Measurements from ENCODE around the gene POLA1. TPM values are rescaled to one million over a fixed set of nuclear protein-coding genes. Genes with fewer than 3 reads are reported as not detected.

The POLA1 gene
- total and polyA plus RNA-seq, 11 donors: 1.9 to 8.1 (median 6.5) TPM

- Histone ChIP-seq H3K27me3 (peaks cover 0 to 3% (median 0%) of the 10 kb centered on the region in 9 donors), H3K36me3 (no peaks in the 10 kb centered on the region), H3K4me3 (no peak overlapping the region), H3K4me1 (no peaks in the 10 kb centered on the region), H3K27ac (no peak overlapping the region), H3K9me3 (no peaks in the 10 kb centered on the region)
- DNase-seq: no peak
- intact Hi-C loops (cut with DNase I): no loop called here
- no peak for ATAC-seq
- no peak for TF ChIP-seq POLR2A (IDR thresholded peaks at IDR 0.05)
- TF ChIP-seq, protein P1, sequence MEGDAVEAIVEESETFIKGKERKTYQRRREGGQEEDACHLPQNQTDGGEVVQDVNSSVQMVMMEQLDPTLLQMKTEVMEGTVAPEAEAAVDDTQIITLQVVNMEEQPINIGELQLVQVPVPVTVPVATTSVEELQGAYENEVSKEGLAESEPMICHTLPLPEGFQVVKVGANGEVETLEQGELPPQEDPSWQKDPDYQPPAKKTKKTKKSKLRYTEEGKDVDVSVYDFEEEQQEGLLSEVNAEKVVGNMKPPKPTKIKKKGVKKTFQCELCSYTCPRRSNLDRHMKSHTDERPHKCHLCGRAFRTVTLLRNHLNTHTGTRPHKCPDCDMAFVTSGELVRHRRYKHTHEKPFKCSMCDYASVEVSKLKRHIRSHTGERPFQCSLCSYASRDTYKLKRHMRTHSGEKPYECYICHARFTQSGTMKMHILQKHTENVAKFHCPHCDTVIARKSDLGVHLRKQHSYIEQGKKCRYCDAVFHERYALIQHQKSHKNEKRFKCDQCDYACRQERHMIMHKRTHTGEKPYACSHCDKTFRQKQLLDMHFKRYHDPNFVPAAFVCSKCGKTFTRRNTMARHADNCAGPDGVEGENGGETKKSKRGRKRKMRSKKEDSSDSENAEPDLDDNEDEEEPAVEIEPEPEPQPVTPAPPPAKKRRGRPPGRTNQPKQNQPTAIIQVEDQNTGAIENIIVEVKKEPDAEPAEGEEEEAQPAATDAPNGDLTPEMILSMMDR (IDR thresholded peaks at IDR 0.05): no peak
- WGBS, 4 donors: 70 to 97% (median 86%) methylated on average over 4 of the region's 4 CpGs
Measured at GRCh38 chrX:24987731-24988130, 294.0 kb downstream of the POLA1 start.

DNA sequence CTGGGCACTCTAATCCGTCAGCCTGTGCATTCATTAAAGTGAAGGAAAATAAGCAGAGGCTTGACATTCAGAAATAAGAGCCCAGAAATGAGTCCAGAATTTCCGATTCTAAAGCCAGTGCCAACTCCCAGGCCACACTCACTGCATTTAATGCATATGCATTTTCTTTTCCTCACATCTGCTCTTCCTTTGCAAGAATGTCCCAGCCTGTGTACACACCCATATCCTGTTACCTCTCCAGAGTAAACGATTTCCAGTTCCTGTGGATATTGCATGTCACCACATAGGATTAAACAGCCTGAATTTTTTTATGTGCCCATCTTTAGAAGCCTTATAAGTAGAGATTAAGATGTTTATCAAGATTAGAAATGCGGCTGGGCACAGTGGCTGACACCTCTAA, 294.6 kb downstream of the POLA1 start:
- TF ChIP-seq, protein P1 (IDR thresholded peaks at IDR 0.05): no peak
- no peak for TF ChIP-seq POLR2A (IDR thresholded peaks at IDR 0.05)
- no peak for DNase-seq
- H3K4me1 ChIP-seq: no peaks in the 10 kb centered on the region
- H3K9me3 ChIP-seq: no peaks in the 10 kb centered on the region
- H3K36me3 ChIP-seq: no peaks in the 10 kb centered on the region
- ATAC-seq: no peak
- intact Hi-C loops (cut with DNase I): no loop called here
- H3K27me3 ChIP-seq: peaks cover 0 to 8% (median 0%) of the 10 kb centered on the region in 9 donors
- 67 to 82% (median 72%) methylated on average over 4 of the region's 4 CpGs for WGBS, 4 donors
- H3K4me3 ChIP-seq: no peak overlapping the region
- H3K27ac ChIP-seq: no peak overlapping the region

- intact Hi-C loops (cut with DNase I): no loop called here
- WGBS, 4 donors: 62 to 89% (median 76%) methylated on average over 8 of the region's 8 CpGs
- no peak overlapping the region for H3K4me3 ChIP-seq
Measured at GRCh38 chrX:24990535-24990934, 296.8 kb downstream of the POLA1 start.

GRCh38 chrX:24993879-24994278, 300.2 kb downstream of the POLA1 start:
- Histone ChIP-seq H3K9me3 (no peaks in the 10 kb centered on the region), H3K27me3 (peaks cover 0 to 20% (median 0%) of the 10 kb centered on the region in 9 donors), H3K4me1 (no peaks in the 10 kb centered on the region), H3K27ac (no peak overlapping the region), H3K36me3 (peaks cover 0 to 5% (median 0%) of the 10 kb centered on the region in 9 donors), H3K4me3 (no peak overlapping the region)
- ATAC-seq (no peak), DNase-seq (no peak)
- TF ChIP-seq, protein P1 (IDR thresholded peaks at IDR 0.05): no peak
- no peak for TF ChIP-seq POLR2A (IDR thresholded peaks at IDR 0.05)
- intact Hi-C loops (cut with DNase I): no loop called here
- 58 to 84% (median 76%) methylated on average over 8 of the region's 8 CpGs for WGBS, 4 donors

More at GRCh38 chrX:24990535-24990934, 296.8 kb downstream of the POLA1 start:
- ATAC-seq: no peak
- TF ChIP-seq, protein P1 (IDR thresholded peaks at IDR 0.05): no peak
- Histone ChIP-seq H3K27me3 (peaks cover 0 to 20% (median 0%) of the 10 kb centered on the region in 9 donors), H3K36me3 (no peaks in the 10 kb centered on the region), H3K9me3 (no peaks in the 10 kb centered on the region), H3K27ac (no peak overlapping the region), H3K4me1 (no peaks in the 10 kb centered on the region)
- no peak for DNase-seq

Data from heart left ventricle (tissue), 16 donors.